ENCODE data around the gene KDM4B. TPM values are rescaled to one million over a fixed set of nuclear protein-coding genes. Genes with fewer than 3 reads are reported as not detected.

KDM4B gene
- total RNA-seq, 1 donor from 2014 or later: 46.0 TPM

GRCh38 chr19:5095568-5095850 is 126.6 kb downstream of the KDM4B start:
- Histone ChIP-seq H3K4me1 (peaks cover 3 to 14% of the 10 kb centered on the region in 2 donors), H3K4me3 (no peak overlapping the region), H3K36me3 (peaks cover 6 to 21% of the 10 kb centered on the region in 2 donors), H3K9me3 (peaks cover 11 to 22% of the 10 kb centered on the region in 2 donors), H3K27me3 (no peaks in the 10 kb centered on the region), H3K27ac (no peak overlapping the region)
- no peak for TF ChIP-seq CTCF (IDR thresholded peaks at IDR 0.05)
- intact Hi-C loops (cut with DNase I): no loop called here
- no peak for DNase-seq (ENCODE audit: low spot score in 2 of 2)

- Histone ChIP-seq H3K4me1 (peaks cover 0 to 3% of the 10 kb centered on the region in 2 donors), H3K27ac (no peak overlapping the region), H3K36me3 (peaks cover 6 to 21% of the 10 kb centered on the region in 2 donors), H3K27me3 (no peaks in the 10 kb centered on the region), H3K9me3 (peaks cover 11 to 22% of the 10 kb centered on the region in 2 donors), H3K4me3 (no peak overlapping the region)
- intact Hi-C loops (cut with DNase I): no loop called here
- no peak for TF ChIP-seq CTCF (IDR thresholded peaks at IDR 0.05)
- no peak for DNase-seq (ENCODE audit: low spot score in 2 of 2)
Measured at GRCh38 chr19:5096536-5096935, 127.6 kb downstream of the KDM4B start.

- no peak for TF ChIP-seq CTCF (IDR thresholded peaks at IDR 0.05)
- intact Hi-C loops (cut with DNase I): no loop called here
- DNase-seq (ENCODE audit: low spot score in 2 of 2): no peak
- peaks cover 6 to 21% of the 10 kb centered on the region in 2 donors for H3K36me3 ChIP-seq
- H3K4me3 ChIP-seq: no peak overlapping the region
- H3K4me1 ChIP-seq: peaks cover 0 to under 1% of the 10 kb centered on the region in 2 donors
- peaks cover 11 to 22% of the 10 kb centered on the region in 2 donors for H3K9me3 ChIP-seq
- no peak overlapping the region for H3K27ac ChIP-seq
- no peaks in the 10 kb centered on the region for H3K27me3 ChIP-seq
Measured at GRCh38 chr19:5097331-5097930, 128.5 kb downstream of the KDM4B start.

- Histone ChIP-seq H3K36me3 (peaks cover 6 to 21% of the 10 kb centered on the region in 2 donors), H3K4me3 (no peak overlapping the region), H3K27ac (no peak overlapping the region), H3K4me1 (peaks cover 0 to 7% of the 10 kb centered on the region in 2 donors), H3K9me3 (peaks cover 11 to 22% of the 10 kb centered on the region in 2 donors), H3K27me3 (no peaks in the 10 kb centered on the region)
- DNase-seq (ENCODE audit: low spot score in 2 of 2): no peak
- TF ChIP-seq CTCF (IDR thresholded peaks at IDR 0.05): no peak
- intact Hi-C loops (cut with DNase I): no loop called here
Measured at GRCh38 chr19:5097959-5098623, 129.2 kb downstream of the KDM4B start.

- Histone ChIP-seq H3K27me3 (no peaks in the 10 kb centered on the region), H3K4me3 (no peak overlapping the region), H3K9me3 (peaks cover 11 to 22% of the 10 kb centered on the region in 2 donors), H3K4me1 (peaks cover 0 to 12% of the 10 kb centered on the region in 2 donors), H3K27ac (no peak overlapping the region), H3K36me3 (peaks cover 6 to 21% of the 10 kb centered on the region in 2 donors)
- TF ChIP-seq CTCF (IDR thresholded peaks at IDR 0.05): no peak
- intact Hi-C loops (cut with DNase I): no loop called here
- no peak for DNase-seq (ENCODE audit: low spot score in 2 of 2)
Measured at GRCh38 chr19:5098646-5099045, 129.7 kb downstream of the KDM4B start.
